Trophoblast cell (in vitro differentiated cells and primary cell): ENCODE measurements around the gene MX1.

Experiments used
- DNase-seq, 2 donors: peaks; one replicate each; pipeline ENCODE4 v3.0.0-alpha.2; 2016
- H2AFZ ChIP-seq: 2 replicates; pipeline ENCODE4 v1.6.1; 2013; ENCODE audit warnings: low read length, moderate library complexity, mild to moderate bottlenecking; ENCODE audit not compliant: insufficient read depth, poor library complexity
- H2AK5ac ChIP-seq: 2 replicates; pipeline ENCODE4 v1.6.1; 2013; ENCODE audit warnings: mild to moderate bottlenecking, low read length
- H2BK120ac ChIP-seq: 2 replicates; pipeline ENCODE4 v1.6.1; 2013; ENCODE audit warnings: low read length, mild to moderate bottlenecking, moderate library complexity; ENCODE audit not compliant: insufficient read depth, poor library complexity
- H2BK12ac ChIP-seq: 2 replicates; pipeline ENCODE4 v1.6.1; 2013; ENCODE audit warnings: mild to moderate bottlenecking, low read length, moderate library complexity
- H2BK5ac ChIP-seq: 2 replicates; pipeline ENCODE4 v1.6.1; 2013; ENCODE audit warnings: low read length, low read depth, moderate library complexity, mild to moderate bottlenecking; ENCODE audit not compliant: poor library complexity
- H3K14ac ChIP-seq: 2 replicates; pipeline ENCODE4 v1.6.1; 2013; ENCODE audit warnings: mild to moderate bottlenecking, low read length
- H3K18ac ChIP-seq: 2 replicates; pipeline ENCODE4 v1.6.1; 2013; ENCODE audit warnings: mild to moderate bottlenecking, low read length
- H3K23ac ChIP-seq: 2 replicates; pipeline ENCODE4 v1.6.1; 2013; ENCODE audit warnings: low read length
- H3K27ac ChIP-seq: 2 replicates; pipeline ENCODE4 v1.5.1; 2013; ENCODE audit warnings: low read depth, mild to moderate bottlenecking, inconsistent platforms, low read length, moderate library complexity
- H3K27me3 ChIP-seq: 2 replicates; pipeline ENCODE4 v1.6.1; 2013; ENCODE audit warnings: inconsistent platforms, mild to moderate bottlenecking, low read length, moderate library complexity; ENCODE audit not compliant: insufficient read depth
- H3K36me3 ChIP-seq, 2 experiments: 1 replicate in 1 of 2; 2 replicates in 1 of 2; pipeline ENCODE4 v1.6.1; 2013; ENCODE audit warnings: low read length in 2 of 2, mild to moderate bottlenecking in 2 of 2, moderate library complexity in 1 of 2; ENCODE audit not compliant: insufficient read depth in 2 of 2, control insufficient read depth in 1 of 2
- H3K4ac ChIP-seq: 2 replicates; pipeline ENCODE4 v1.6.1; 2013; ENCODE audit warnings: low read depth, mild to moderate bottlenecking, low read length, moderate library complexity
- H3K4me1 ChIP-seq, 2 experiments: 1 replicate in 1 of 2; 2 replicates in 1 of 2; pipeline ENCODE4 v1.6.1; 2013; ENCODE audit warnings: low read length in 2 of 2, mild to moderate bottlenecking in 2 of 2, moderate library complexity in 1 of 2; ENCODE audit not compliant: insufficient read depth in 2 of 2, control insufficient read depth in 1 of 2
- H3K4me2 ChIP-seq: 2 replicates; pipeline ENCODE4 v1.6.1; 2013; ENCODE audit warnings: inconsistent platforms, mild to moderate bottlenecking, low read length, moderate library complexity
- H3K4me3 ChIP-seq: 2 replicates; pipeline ENCODE4 v1.5.1; 2013; ENCODE audit warnings: mild to moderate bottlenecking, low read depth, low read length, inconsistent platforms
- H3K79me1 ChIP-seq: one replicate; pipeline ENCODE4 v1.6.1; 2013; ENCODE audit warnings: low read length
- H3K79me2 ChIP-seq: 2 replicates; pipeline ENCODE4 v1.6.1; 2013; ENCODE audit warnings: low read length, mild to moderate bottlenecking; ENCODE audit not compliant: control insufficient read depth, insufficient read depth, poor library complexity
- H3K9ac ChIP-seq: 2 replicates; pipeline ENCODE4 v1.6.1; 2013; ENCODE audit warnings: mild to moderate bottlenecking, low read length
- H3K9me3 ChIP-seq: 2 replicates; pipeline ENCODE4 v1.6.1; 2013; ENCODE audit warnings: low read depth, mild to moderate bottlenecking, control low read depth, inconsistent platforms, low read length; ENCODE audit not compliant: insufficient read depth
- H4K12ac ChIP-seq: 2 replicates; pipeline ENCODE4 v1.6.1; 2013; ENCODE audit warnings: low read depth, mild to moderate bottlenecking, low read length, moderate library complexity
- H4K8ac ChIP-seq: 2 replicates; pipeline ENCODE4 v1.6.1; 2013; ENCODE audit warnings: low read depth, mild to moderate bottlenecking, low read length, moderate library complexity
- H4K91ac ChIP-seq: one replicate; pipeline ENCODE4 v1.6.1; 2013; ENCODE audit warnings: low read depth, mild to moderate bottlenecking, low read length, moderate library complexity
- WGBS: extraction: QIAGEN DNeasy Blood & Tissue Kit; methylation state at CpG from one replicate; pipeline ENCODE4 v1.1.7; 2013; ENCODE audit warnings: missing lambda C conversion rate; ENCODE audit not compliant: insufficient read length, insufficient coverage; ENCODE audit errors: extremely low coverage; 5-methylcytosine and 5-hydroxymethylcytosine counted together

MX1 gene

GRCh38 chr21:41398251-41398650, 27.8 kb upstream of the MX1 start:
- no peaks in the 10 kb centered on the region for H3K27me3 ChIP-seq
- no peak overlapping the region for H3K27ac ChIP-seq
- no peak overlapping the region for H3K4ac ChIP-seq
- H3K36me3 ChIP-seq = no peaks in the 10 kb centered on the region
- H4K12ac ChIP-seq = no peak overlapping the region
- H2AK5ac ChIP-seq = no peak overlapping the region
- WGBS = no CpG with 5 or more reads among the region's 4 CpGs
- H2BK120ac ChIP-seq = no peak overlapping the region
- H3K79me2 ChIP-seq = no peaks in the 10 kb centered on the region
- no peak overlapping the region for H2BK12ac ChIP-seq
- no peak overlapping the region for H3K18ac ChIP-seq
- H2AFZ ChIP-seq = no peak overlapping the region
- no peak overlapping the region for H3K4me3 ChIP-seq
- no peak overlapping the region for H3K14ac ChIP-seq
- DNase-seq = no peak
- H3K4me2 ChIP-seq = no peak overlapping the region
- H4K91ac ChIP-seq = no peak overlapping the region
- no peak overlapping the region for H3K23ac ChIP-seq
- no peaks in the 10 kb centered on the region for H3K79me1 ChIP-seq
- H3K9ac ChIP-seq = no peak overlapping the region
- no peak overlapping the region for H4K8ac ChIP-seq
- no peak overlapping the region for H2BK5ac ChIP-seq
- no peaks in the 10 kb centered on the region for H3K9me3 ChIP-seq
- peaks cover 4 to 7% of the 10 kb centered on the region in 2 experiments for H3K4me1 ChIP-seq

GRCh38 chr21:41398831-41399230, 27.2 kb upstream of the MX1 start:
- Histone ChIP-seq H3K23ac (no peak overlapping the region), H3K4me2 (no peak overlapping the region), H3K9ac (no peak overlapping the region), H3K4me1 (peaks cover 4 to 7% of the 10 kb centered on the region in 2 experiments), H3K79me1 (no peaks in the 10 kb centered on the region), H3K14ac (no peak overlapping the region), H3K79me2 (no peaks in the 10 kb centered on the region), H3K9me3 (no peaks in the 10 kb centered on the region), H4K91ac (no peak overlapping the region), H3K4ac (no peak overlapping the region), H4K8ac (no peak overlapping the region), H4K12ac (no peak overlapping the region), H3K18ac (no peak overlapping the region), H3K36me3 (no peaks in the 10 kb centered on the region), H3K27me3 (no peaks in the 10 kb centered on the region), H2AFZ (no peak overlapping the region), H3K27ac (no peak overlapping the region), H3K4me3 (no peak overlapping the region), H2AK5ac (no peak overlapping the region), H2BK12ac (no peak overlapping the region), H2BK120ac (no peak overlapping the region), H2BK5ac (no peak overlapping the region)
- WGBS = no CpG with 5 or more reads among the region's 16 CpGs
- DNase-seq = no peak

- no peak overlapping the region for H3K4me3 ChIP-seq
- H2AK5ac ChIP-seq = no peak overlapping the region
- no peak overlapping the region for H3K4ac ChIP-seq
- H3K79me1 ChIP-seq = no peaks in the 10 kb centered on the region
- H4K8ac ChIP-seq = no peak overlapping the region
- no peak overlapping the region for H3K27ac ChIP-seq
- no peak overlapping the region for H2BK12ac ChIP-seq
- no peak overlapping the region for H3K23ac ChIP-seq
- no peak overlapping the region for H4K12ac ChIP-seq
- H3K4me1 ChIP-seq = peaks cover 4 to 7% of the 10 kb centered on the region in 2 experiments
- H4K91ac ChIP-seq = no peak overlapping the region
- no peaks in the 10 kb centered on the region for H3K36me3 ChIP-seq
- no peak overlapping the region for H2BK5ac ChIP-seq
- H3K4me2 ChIP-seq = no peak overlapping the region
- no peak overlapping the region for H2AFZ ChIP-seq
- no peak overlapping the region for H3K9ac ChIP-seq
- no peaks in the 10 kb centered on the region for H3K27me3 ChIP-seq
- peak; percentile 35 to 61 for DNase-seq
- no peaks in the 10 kb centered on the region for H3K9me3 ChIP-seq
- H3K18ac ChIP-seq = no peak overlapping the region
- no peaks in the 10 kb centered on the region for H3K79me2 ChIP-seq
- WGBS = no CpG with 5 or more reads among the region's 7 CpGs
- no peak overlapping the region for H3K14ac ChIP-seq
- H2BK120ac ChIP-seq = no peak overlapping the region
Measured at GRCh38 chr21:41399246-41399800, 26.7 kb upstream of the MX1 start.

DNA sequence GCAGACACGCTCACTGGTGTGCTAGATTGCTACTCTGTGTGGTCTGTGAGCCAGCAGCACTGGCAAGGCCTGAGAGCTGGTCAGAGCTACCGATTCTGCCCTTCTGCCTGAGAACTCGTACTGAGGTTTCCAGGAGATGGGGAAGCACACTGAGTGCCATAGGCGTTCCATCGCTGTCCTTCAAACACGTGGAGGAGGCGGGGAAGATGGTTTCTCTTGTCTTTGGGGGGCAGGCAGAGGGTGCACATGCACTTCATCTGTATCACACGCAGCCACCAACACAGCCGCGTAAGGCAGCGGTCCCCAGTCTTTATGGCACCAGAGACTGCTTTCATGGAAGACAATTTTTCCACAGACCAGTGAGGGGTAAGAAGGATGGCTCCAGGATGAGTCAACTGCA, 23.8 kb upstream of the MX1 start:
- Histone ChIP-seq H2AK5ac (no peak overlapping the region), H3K14ac (no peak overlapping the region), H4K12ac (no peak overlapping the region), H3K9ac (no peak overlapping the region), H2BK5ac (no peak overlapping the region), H3K9me3 (peaks cover 1% of the 10 kb centered on the region), H4K91ac (no peak overlapping the region), H3K4ac (no peak overlapping the region), H3K27me3 (peaks cover 3% of the 10 kb centered on the region), H3K79me1 (no peaks in the 10 kb centered on the region), H3K18ac (no peak overlapping the region), H3K4me2 (no peak overlapping the region), H3K4me3 (no peak overlapping the region), H2BK12ac (no peak overlapping the region), H3K4me1 (no peaks in the 10 kb centered on the region), H3K27ac (no peak overlapping the region), H2BK120ac (no peak overlapping the region), H3K79me2 (no peaks in the 10 kb centered on the region), H4K8ac (no peak overlapping the region), H3K23ac (no peak overlapping the region), H2AFZ (no peak overlapping the region), H3K36me3 (no peaks in the 10 kb centered on the region)
- DNase-seq = no peak
- no CpG with 5 or more reads among the region's 11 CpGs for WGBS
